Measurements from ENCODE around the gene TOX4. TPM values are rescaled to one million over a fixed set of nuclear protein-coding genes. Genes with fewer than 3 reads are reported as not detected.

TOX4 gene
- total and polyA plus RNA-seq, 2 of the 4 experiments (the other 2 are of a cell fraction): 26.7 to 56.6 TPM

GRCh38 chr14:21528381-21529348 lies 51.7 kb downstream of the TOX4 start (continued):
- TF ChIP-seq NFE2L2 (IDR thresholded peaks at IDR 0.05; ENCODE audit: low read depth, low read length) (no peak), RAD21 (IDR thresholded peaks at IDR 0.05; ENCODE audit: low read length) (no peak)

DNA sequence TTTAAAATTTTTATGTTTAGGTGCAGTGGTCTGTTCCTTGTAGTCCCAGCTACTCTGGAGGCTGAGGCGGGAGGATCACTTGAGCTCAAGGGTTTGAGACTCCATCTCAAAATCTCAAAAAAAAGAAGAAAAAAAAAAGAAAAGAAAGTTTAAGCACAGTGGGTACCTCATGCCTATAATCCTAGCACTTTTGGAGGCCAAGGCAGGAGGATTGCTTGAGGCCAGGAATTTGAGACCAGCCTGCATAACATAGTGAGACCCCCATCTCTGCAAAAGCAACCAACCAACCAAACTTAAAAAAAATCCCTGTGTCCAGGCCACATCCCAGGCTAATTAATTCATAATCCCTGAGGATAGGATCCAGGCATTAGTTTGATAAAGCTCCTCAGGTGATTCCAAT lies 52.5 kb downstream of the TOX4 start:
- Histone ChIP-seq H4K20me1 (ENCODE audit: insufficient read depth, low read length) (no peaks in the 10 kb centered on the region), H3K9me3 (ENCODE audit: control insufficient read depth, insufficient read depth, low read length) (no peaks in the 10 kb centered on the region), H3K27me3 (ENCODE audit: control insufficient read depth, insufficient read depth, low read length) (peaks cover 18% of the 10 kb centered on the region), H3K4ac (ENCODE audit: low read depth, low read length) (no peak overlapping the region), H3K9me1 (ENCODE audit: insufficient read depth, low read length) (peaks cover 4% of the 10 kb centered on the region), H3K23ac (ENCODE audit: low read depth, low read length) (no peak overlapping the region), H4K5ac (ENCODE audit: low read depth, low read length) (no peak overlapping the region), H2AK5ac (ENCODE audit: low read depth, low read length) (no peak overlapping the region), H4K91ac (ENCODE audit: insufficient read depth, low read depth, low read length) (no peak overlapping the region), H4K8ac (ENCODE audit: low read depth in 2 of 2, low read length in 2 of 2) (no peak overlapping the region), H2BK15ac (ENCODE audit: low read depth, low read length) (no peak overlapping the region), H3K4me1 (ENCODE audit: control insufficient read depth, insufficient read depth, low read length) (peaks cover 2% of the 10 kb centered on the region), H3K36me3 (ENCODE audit: control insufficient read depth, insufficient read depth, low read length) (peaks cover 4% of the 10 kb centered on the region; the same call in 1 of the 2 replicates), H3K79me1 (ENCODE audit: low read depth in 1 of 2, low read length in 2 of 2) (peaks cover 0 to 13% of the 10 kb centered on the region in 2 experiments; a peak in 2 of 4 replicates), H2AFZ (replicated peaks; ENCODE audit: low read length, poor library complexity) (no peak overlapping the region), H3K4me2 (ENCODE audit: low read depth, low read length) (no peak overlapping the region), H3K4me3 (ENCODE audit: insufficient read depth, low read depth, low read length) (no peak overlapping the region), H2AK9ac (replicated peaks; ENCODE audit: low read depth, low read length, poor library complexity) (no peak overlapping the region), H2BK20ac (ENCODE audit: low read depth, low read length) (no peak overlapping the region), H3K14ac (replicated peaks; ENCODE audit: low read depth, low read length) (no peak overlapping the region), H2BK120ac (ENCODE audit: low read depth, low read length) (no peak overlapping the region), H3K9ac (ENCODE audit: low read depth, low read length) (no peak overlapping the region), H3K27ac (ENCODE audit: insufficient read depth, low read length) (no peak overlapping the region), H3K18ac (ENCODE audit: low read depth, low read length) (no peak overlapping the region), H3K56ac (ENCODE audit: extremely low read depth, insufficient read depth, low read length) (no peak overlapping the region), H2BK5ac (ENCODE audit: low read depth, low read length, poor library complexity, severe bottlenecking) (no peak overlapping the region)
- DNase-seq: no peak
- ATAC-seq (ENCODE audit: low read depth): no peak
- POLR2A ChIA-PET (ENCODE audit: unreplicated experiment): no interaction called here
- in situ Hi-C loops (cut with MboI; ENCODE audit: low sequenced_read_pairs): no loop called here
- TF ChIP-seq RCOR1 (IDR thresholded peaks at IDR 0.05; ENCODE audit: insufficient replicate concordance, low read length): no peak
- intact Hi-C loops (cut with micrococcal nuclease): no loop called here
- no CpG with 5 or more reads among the region's 1 CpG for WGBS, 2 experiments (ENCODE audit: extremely low coverage in 2 of 2, insufficient read length in 1 of 2)
- dilution Hi-C loops (cut with HindIII; ENCODE audit: low sequenced_read_pairs, unreplicated experiment): no loop called here
- CTCF ChIA-PET: interaction anchor here (0.9 kb wide), 1 partner anchor 11 kb away, joined by 3 read pairs; no protein-coding TSS in a partner anchor
- no TSS peak for BruUV-seq (replicated peaks)

All from IMR-90 (cell line).